ENCODE results near the gene SSX2. TPM values are rescaled to one million over a fixed set of nuclear protein-coding genes. Genes with fewer than 3 reads are reported as not detected.
"Not testable (repeated sequence)": the region's sequence is repeated elsewhere in the genome, so short reads cannot be mapped to it uniquely, and the experiment has no call there.

Gene SSX2, protein sequence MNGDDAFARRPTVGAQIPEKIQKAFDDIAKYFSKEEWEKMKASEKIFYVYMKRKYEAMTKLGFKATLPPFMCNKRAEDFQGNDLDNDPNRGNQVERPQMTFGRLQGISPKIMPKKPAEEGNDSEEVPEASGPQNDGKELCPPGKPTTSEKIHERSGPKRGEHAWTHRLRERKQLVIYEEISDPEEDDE
- not detected for total RNA-seq (2013)
- polyA plus RNA-seq = not detected
- not detected in 2 replicates for polyA minus RNA-seq
- 0 reads per million in 11 experiments for total RNA-seq

DNA sequence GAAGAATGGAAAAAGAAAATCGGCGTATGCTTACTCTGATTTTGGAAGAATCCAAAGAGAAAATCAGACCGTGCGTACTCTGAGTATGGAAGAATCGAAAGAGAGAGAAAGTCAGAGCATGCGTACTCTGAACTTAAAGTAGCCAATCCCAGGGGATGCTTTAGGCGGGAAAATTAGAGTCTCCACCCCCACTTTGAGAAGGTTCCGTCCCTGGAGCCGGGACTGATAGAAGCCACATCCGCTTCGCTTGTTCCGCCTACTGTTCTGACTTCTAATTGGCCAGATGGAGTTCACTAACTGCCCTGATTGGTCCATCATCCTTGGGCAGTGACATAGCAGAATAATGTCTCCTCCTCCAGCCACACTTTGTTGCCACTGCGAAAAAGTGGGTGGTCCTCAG lies at the start of gene SSX2:
Gene SSX2, minus strand, starts transcription at position 101 of the 400 bp plus-strand sequence. CDS start 1,429 bp downstream, outside the sequence.
- H3K36me3 Mint-ChIP-seq; H3K79me2 ChIP-seq (ENCODE audit: insufficient read depth, low read length); DNase-seq; H3K4me1 Mint-ChIP-seq; H4K20me1 ChIP-seq (ENCODE audit: insufficient read depth, low read length); H3K4me1 ChIP-seq (ENCODE audit: control insufficient read depth in 1 of 2, insufficient read depth in 2 of 2, low read length in 2 of 2); H3K4me2 ChIP-seq (replicated peaks; ENCODE audit: extremely low read depth, low read length, poor library complexity, severe bottlenecking); H3K9me3 Mint-ChIP-seq; H3K36me3 ChIP-seq (replicated peaks in 1 of 2; ENCODE audit: control insufficient read depth in 1 of 2, insufficient read depth in 2 of 2, low read length in 2 of 2); H3K9me3 ChIP-seq (replicated peaks in 1 of 2; ENCODE audit: control insufficient read depth in 1 of 2, insufficient read depth in 1 of 2, low read length in 2 of 2); H2AFZ ChIP-seq (ENCODE audit: insufficient read depth, low read depth, low read length, poor library complexity, severe bottlenecking); H3K27ac Mint-ChIP-seq; H3K27me3 Mint-ChIP-seq (ENCODE audit: low read depth in 3 of 3); H3K4me3 Mint-ChIP-seq; H3K4me3 ChIP-seq (replicated peaks in 1 of 3; ENCODE audit: low read depth in 2 of 3, low read length in 3 of 3); intact Hi-C loops (cut with micrococcal nuclease); H3K27ac ChIP-seq (ENCODE audit: low read depth in 1 of 2, low read length in 2 of 2); H3K27me3 ChIP-seq (ENCODE audit: control insufficient read depth in 2 of 2, insufficient read depth in 2 of 2, low read length in 2 of 2); H3K9ac ChIP-seq (ENCODE audit: insufficient read depth, low read length, poor library complexity, severe bottlenecking): not testable (repeated sequence)
- no CpG with 5 or more reads among the region's 13 CpGs for WGBS (ENCODE audit: insufficient coverage)

DNA sequence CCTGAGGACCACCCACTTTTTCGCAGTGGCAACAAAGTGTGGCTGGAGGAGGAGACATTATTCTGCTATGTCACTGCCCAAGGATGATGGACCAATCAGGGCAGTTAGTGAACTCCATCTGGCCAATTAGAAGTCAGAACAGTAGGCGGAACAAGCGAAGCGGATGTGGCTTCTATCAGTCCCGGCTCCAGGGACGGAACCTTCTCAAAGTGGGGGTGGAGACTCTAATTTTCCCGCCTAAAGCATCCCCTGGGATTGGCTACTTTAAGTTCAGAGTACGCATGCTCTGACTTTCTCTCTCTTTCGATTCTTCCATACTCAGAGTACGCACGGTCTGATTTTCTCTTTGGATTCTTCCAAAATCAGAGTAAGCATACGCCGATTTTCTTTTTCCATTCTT lies 44.0 kb upstream of the SSX2 start, which contains the start of gene SSX2B:
Gene SSX2B, plus strand, starts transcription at position 301 of the 400 bp plus-strand sequence. CDS start 1,429 bp downstream, outside the sequence.
- H3K4me1 ChIP-seq (ENCODE audit: control insufficient read depth in 1 of 2, insufficient read depth in 2 of 2, low read length in 2 of 2); H3K79me2 ChIP-seq (ENCODE audit: insufficient read depth, low read length); H3K4me1 Mint-ChIP-seq; H3K36me3 ChIP-seq (replicated peaks in 1 of 2; ENCODE audit: control insufficient read depth in 1 of 2, insufficient read depth in 2 of 2, low read length in 2 of 2); H3K4me2 ChIP-seq (replicated peaks; ENCODE audit: extremely low read depth, low read length, poor library complexity, severe bottlenecking); H3K4me3 Mint-ChIP-seq; H3K27ac ChIP-seq (ENCODE audit: low read depth in 1 of 2, low read length in 2 of 2); H3K4me3 ChIP-seq (replicated peaks in 1 of 3; ENCODE audit: low read depth in 2 of 3, low read length in 3 of 3); H3K27me3 Mint-ChIP-seq (ENCODE audit: low read depth in 3 of 3); H3K27ac Mint-ChIP-seq; H2AFZ ChIP-seq (ENCODE audit: insufficient read depth, low read depth, low read length, poor library complexity, severe bottlenecking); H3K9me3 Mint-ChIP-seq; H3K9ac ChIP-seq (ENCODE audit: insufficient read depth, low read length, poor library complexity, severe bottlenecking); H3K27me3 ChIP-seq (ENCODE audit: control insufficient read depth in 2 of 2, insufficient read depth in 2 of 2, low read length in 2 of 2); H3K36me3 Mint-ChIP-seq; DNase-seq; H3K9me3 ChIP-seq (replicated peaks in 1 of 2; ENCODE audit: control insufficient read depth in 1 of 2, insufficient read depth in 1 of 2, low read length in 2 of 2); intact Hi-C loops (cut with micrococcal nuclease); H4K20me1 ChIP-seq (ENCODE audit: insufficient read depth, low read length): not testable (repeated sequence)
- no CpG with 5 or more reads among the region's 13 CpGs for WGBS (ENCODE audit: insufficient coverage)

DNA sequence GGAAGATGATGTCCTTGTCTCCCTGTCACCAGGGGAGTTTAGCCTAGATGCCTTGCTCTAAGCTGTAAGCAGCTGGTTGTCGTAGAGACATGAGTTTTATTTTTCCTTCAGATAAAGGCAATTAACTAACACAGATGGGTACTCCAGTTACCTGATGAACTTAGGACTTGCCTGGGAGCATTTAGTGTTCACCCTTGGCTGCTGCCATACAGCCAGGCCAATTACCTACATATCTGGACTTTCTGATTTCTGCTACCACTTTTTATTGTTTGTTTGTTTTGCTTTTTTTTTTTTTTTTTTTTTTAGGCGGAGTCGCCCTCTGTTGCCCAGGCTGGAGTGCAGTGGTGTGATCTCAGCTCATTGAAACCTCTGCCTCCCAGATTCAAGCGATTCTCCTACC lies 14.9 kb downstream of the SSX2 start:
- H3K9ac ChIP-seq (ENCODE audit: insufficient read depth, low read length, poor library complexity, severe bottlenecking); H3K4me2 ChIP-seq (replicated peaks; ENCODE audit: extremely low read depth, low read length, poor library complexity, severe bottlenecking); H3K4me3 Mint-ChIP-seq; DNase-seq; H3K27me3 ChIP-seq (ENCODE audit: control insufficient read depth in 2 of 2, insufficient read depth in 2 of 2, low read length in 2 of 2); H3K9me3 Mint-ChIP-seq; H3K4me1 Mint-ChIP-seq; H3K4me3 ChIP-seq (replicated peaks in 1 of 3; ENCODE audit: low read depth in 2 of 3, low read length in 3 of 3); intact Hi-C loops (cut with micrococcal nuclease); H2AFZ ChIP-seq (ENCODE audit: insufficient read depth, low read depth, low read length, poor library complexity, severe bottlenecking); H3K36me3 Mint-ChIP-seq; H3K27me3 Mint-ChIP-seq (ENCODE audit: low read depth in 3 of 3); H3K27ac Mint-ChIP-seq; H3K4me1 ChIP-seq (ENCODE audit: control insufficient read depth in 1 of 2, insufficient read depth in 2 of 2, low read length in 2 of 2); H3K9me3 ChIP-seq (replicated peaks in 1 of 2; ENCODE audit: control insufficient read depth in 1 of 2, insufficient read depth in 1 of 2, low read length in 2 of 2); H3K36me3 ChIP-seq (replicated peaks in 1 of 2; ENCODE audit: control insufficient read depth in 1 of 2, insufficient read depth in 2 of 2, low read length in 2 of 2); H3K79me2 ChIP-seq (ENCODE audit: insufficient read depth, low read length); H4K20me1 ChIP-seq (ENCODE audit: insufficient read depth, low read length); H3K27ac ChIP-seq (ENCODE audit: low read depth in 1 of 2, low read length in 2 of 2): not testable (repeated sequence)
- no CpG with 5 or more reads among the region's 4 CpGs for WGBS (ENCODE audit: insufficient coverage)

DNA sequence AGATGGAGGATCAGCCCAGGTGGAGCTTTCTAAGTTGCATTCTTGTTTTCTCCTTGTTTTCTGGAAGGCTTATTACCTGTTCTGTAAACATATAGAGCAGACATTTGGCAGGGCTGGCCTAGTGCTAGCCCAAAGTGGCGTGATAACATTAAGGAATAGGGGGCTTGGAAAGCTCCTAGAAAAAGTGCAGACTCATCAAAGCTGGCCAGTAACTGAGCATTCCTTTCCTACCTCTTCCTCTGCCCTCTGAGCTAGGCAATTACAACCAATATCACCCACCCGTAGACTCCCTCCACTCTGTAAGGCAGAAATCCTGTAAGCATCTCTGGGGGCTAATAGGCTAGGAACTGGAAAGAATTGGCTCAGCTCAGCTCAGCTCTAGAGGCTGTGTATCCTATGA lies 44.8 kb downstream of the SSX2 start:
- H3K4me1 ChIP-seq (ENCODE audit: control insufficient read depth in 1 of 2, insufficient read depth in 2 of 2, low read length in 2 of 2); H4K20me1 ChIP-seq (ENCODE audit: insufficient read depth, low read length); H3K4me2 ChIP-seq (replicated peaks; ENCODE audit: extremely low read depth, low read length, poor library complexity, severe bottlenecking); H3K4me3 ChIP-seq (replicated peaks in 1 of 3; ENCODE audit: low read depth in 2 of 3, low read length in 3 of 3); H3K4me3 Mint-ChIP-seq; H3K4me1 Mint-ChIP-seq; H3K27ac ChIP-seq (ENCODE audit: low read depth in 1 of 2, low read length in 2 of 2); H3K79me2 ChIP-seq (ENCODE audit: insufficient read depth, low read length); H3K27me3 ChIP-seq (ENCODE audit: control insufficient read depth in 2 of 2, insufficient read depth in 2 of 2, low read length in 2 of 2); DNase-seq; H3K9ac ChIP-seq (ENCODE audit: insufficient read depth, low read length, poor library complexity, severe bottlenecking); H2AFZ ChIP-seq (ENCODE audit: insufficient read depth, low read depth, low read length, poor library complexity, severe bottlenecking); H3K9me3 Mint-ChIP-seq; H3K36me3 ChIP-seq (replicated peaks in 1 of 2; ENCODE audit: control insufficient read depth in 1 of 2, insufficient read depth in 2 of 2, low read length in 2 of 2); H3K27ac Mint-ChIP-seq; H3K36me3 Mint-ChIP-seq; H3K9me3 ChIP-seq (replicated peaks in 1 of 2; ENCODE audit: control insufficient read depth in 1 of 2, insufficient read depth in 1 of 2, low read length in 2 of 2); intact Hi-C loops (cut with micrococcal nuclease): not testable (repeated sequence)
- no CpG with 5 or more reads among the region's 2 CpGs for WGBS (ENCODE audit: insufficient coverage)
- H3K27me3 Mint-ChIP-seq (ENCODE audit: low read depth in 3 of 3) = peaks cover 0 to 21% (median 3%) of the 10 kb centered on the region in 3 donors

All from CD14-positive monocyte (primary cell).